Activated naive CD8-positive, alpha-beta T cell treated with anti-CD3 and anti-CD28 coated beads, Interleukin-2, amount 50 U/mL, for 24 hours (primary cell): ENCODE data around the gene AMPD3.
A peak's percentile ranks its signal among the peaks of the same experiment; 100 is the strongest.

ENCODE experiments used
- ATAC-seq: fragments of 150-1000 bp; cut with Tn5 transposase; one replicate; pipeline ENCODE4 v1.10.0; 2021
- DNase-seq: peaks from one replicate; pipeline ENCODE4 v3.0.0; 2021
- H3K27ac Mint-ChIP-seq: one replicate; pipeline ENCODE4 v1.8.0; 2021; ENCODE audit warnings: mild to moderate bottlenecking, mixed read lengths
- H3K27me3 Mint-ChIP-seq: one replicate; pipeline ENCODE4 v1.8.0; 2021; ENCODE audit warnings: mixed read lengths
- H3K36me3 Mint-ChIP-seq: one replicate; pipeline ENCODE4 v1.8.0; 2021; ENCODE audit warnings: low read depth, mixed read lengths
- H3K4me1 Mint-ChIP-seq: one replicate; pipeline ENCODE4 v1.8.0; 2021; ENCODE audit warnings: mixed read lengths
- H3K4me3 Mint-ChIP-seq: one replicate; pipeline ENCODE4 v1.8.0; 2021; ENCODE audit warnings: mild to moderate bottlenecking, moderate library complexity, mixed read lengths
- H3K9me3 Mint-ChIP-seq: one replicate; pipeline ENCODE4 v1.8.0; 2021; ENCODE audit warnings: mixed read lengths

AMPD3 gene

GRCh38 chr11:10532526-10532925, 77.5 kb downstream of the AMPD3 start:
- DNase-seq (no peak), ATAC-seq (no peak)
- Mint-ChIP-seq H3K36me3 (peaks cover 12% of the 10 kb centered on the region), H3K27ac (no peak overlapping the region), H3K4me1 (peaks cover 19% of the 10 kb centered on the region), H3K9me3 (no peaks in the 10 kb centered on the region), H3K27me3 (no peaks in the 10 kb centered on the region), H3K4me3 (no peak overlapping the region)

GRCh38 chr11:10533323-10533722, 78.3 kb downstream of the AMPD3 start:
- Mint-ChIP-seq H3K9me3 (no peaks in the 10 kb centered on the region), H3K4me3 (no peak overlapping the region), H3K27me3 (no peaks in the 10 kb centered on the region), H3K4me1 (peaks cover 18% of the 10 kb centered on the region), H3K36me3 (peaks cover 12% of the 10 kb centered on the region), H3K27ac (no peak overlapping the region)
- ATAC-seq (no peak), DNase-seq (no peak)

DNA sequence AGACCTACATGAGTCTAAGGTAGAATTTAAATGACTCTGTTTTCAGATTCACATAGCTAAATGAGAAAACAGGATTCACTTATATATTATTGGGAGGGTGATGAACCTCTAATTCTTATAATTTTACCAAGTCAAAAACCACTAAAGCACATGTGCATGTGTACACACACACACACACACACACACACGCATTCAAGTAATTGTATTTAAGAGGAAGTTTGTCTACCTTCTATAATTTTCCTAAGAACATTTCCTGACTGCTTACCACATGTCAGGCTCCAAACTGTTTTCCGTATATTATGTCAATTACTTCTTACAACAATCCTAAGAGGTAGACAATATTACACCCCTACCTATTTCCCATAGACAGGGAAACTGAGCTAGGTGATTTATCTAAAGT, 79.3 kb downstream of the AMPD3 start:
- no peaks in the 10 kb centered on the region for H3K9me3 Mint-ChIP-seq
- H3K4me1 Mint-ChIP-seq: peaks cover 23% of the 10 kb centered on the region
- no peak for DNase-seq
- H3K27me3 Mint-ChIP-seq: no peaks in the 10 kb centered on the region
- H3K27ac Mint-ChIP-seq: no peak overlapping the region
- no peak for ATAC-seq
- peaks cover 7% of the 10 kb centered on the region for H3K36me3 Mint-ChIP-seq
- H3K4me3 Mint-ChIP-seq: no peak overlapping the region

- Mint-ChIP-seq H3K9me3 (no peaks in the 10 kb centered on the region), H3K4me1 (peaks cover 41% of the 10 kb centered on the region), H3K27ac (no peak overlapping the region), H3K4me3 (no peak overlapping the region), H3K27me3 (no peaks in the 10 kb centered on the region), H3K36me3 (no peaks in the 10 kb centered on the region)
- DNase-seq: no peak
- no peak for ATAC-seq
Measured at GRCh38 chr11:10537600-10537999, 82.5 kb downstream of the AMPD3 start.

- no peak for DNase-seq
- H3K4me1 Mint-ChIP-seq: peaks cover 41% of the 10 kb centered on the region
- ATAC-seq: no peak
- H3K9me3 Mint-ChIP-seq: no peaks in the 10 kb centered on the region
- no peaks in the 10 kb centered on the region for H3K27me3 Mint-ChIP-seq
- no peaks in the 10 kb centered on the region for H3K36me3 Mint-ChIP-seq
- no peak overlapping the region for H3K4me3 Mint-ChIP-seq
- H3K27ac Mint-ChIP-seq: no peak overlapping the region
Measured at GRCh38 chr11:10538924-10539323, 83.9 kb downstream of the AMPD3 start.

GRCh38 chr11:10539339-10539738, 84.3 kb downstream of the AMPD3 start:
- DNase-seq: no peak
- Mint-ChIP-seq H3K4me3 (peak overlapping the region; percentile 86), H3K9me3 (no peaks in the 10 kb centered on the region), H3K4me1 (peaks cover 41% of the 10 kb centered on the region), H3K36me3 (no peaks in the 10 kb centered on the region), H3K27me3 (no peaks in the 10 kb centered on the region), H3K27ac (no peak overlapping the region)
- ATAC-seq: no peak

DNA sequence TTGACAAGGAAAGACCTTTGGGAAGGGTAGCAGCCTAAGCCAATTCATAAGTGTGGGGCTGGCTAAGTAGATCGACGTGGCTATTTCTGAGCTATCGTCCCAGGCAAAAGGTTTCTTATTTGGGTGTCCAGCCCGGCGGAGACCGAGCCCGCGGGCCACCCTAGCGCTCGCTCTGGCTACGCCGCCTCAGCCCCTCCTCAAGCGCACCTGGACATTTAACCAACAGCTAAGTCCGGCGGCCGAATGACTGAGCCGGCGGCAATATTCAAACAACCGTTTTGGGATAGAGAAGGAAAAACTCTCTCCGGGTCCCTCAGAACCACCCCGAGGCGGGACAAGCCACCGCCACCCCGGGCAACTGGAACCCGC, 85.5 kb downstream of the AMPD3 start:
- Mint-ChIP-seq H3K9me3 (no peaks in the 10 kb centered on the region), H3K27ac (peak overlapping the region; percentile 76), H3K36me3 (no peaks in the 10 kb centered on the region), H3K4me3 (peak overlapping the region; percentile 86), H3K4me1 (peaks cover 41% of the 10 kb centered on the region), H3K27me3 (no peaks in the 10 kb centered on the region)
- DNase-seq: no peak
- peak; percentile 8 for ATAC-seq

- H3K4me1 Mint-ChIP-seq: peaks cover 39% of the 10 kb centered on the region
- H3K36me3 Mint-ChIP-seq: no peaks in the 10 kb centered on the region
- no peaks in the 10 kb centered on the region for H3K9me3 Mint-ChIP-seq
Measured at GRCh38 chr11:10540915-10541560, 86.0 kb downstream of the AMPD3 start, which contains the start of gene RNF141. Gene RNF141, minus strand, starts transcription at chr11:10541187. Its CDS starts 7,029 bp downstream, at chr11:10534158.

GRCh38 chr11:10541561-10541930, 86.5 kb downstream of the AMPD3 start:
- Mint-ChIP-seq H3K36me3 (no peaks in the 10 kb centered on the region), H3K4me1 (peaks cover 34% of the 10 kb centered on the region), H3K27me3 (no peaks in the 10 kb centered on the region), H3K9me3 (no peaks in the 10 kb centered on the region), H3K27ac (peak overlapping the region; percentile 76), H3K4me3 (peak overlapping the region; percentile 86)
- no peak for ATAC-seq
- no peak for DNase-seq

More at GRCh38 chr11:10540915-10541560, 86.0 kb downstream of the AMPD3 start, which contains the start of gene RNF141:
- Mint-ChIP-seq H3K27me3 (no peaks in the 10 kb centered on the region), H3K4me3 (peak within 1 kb of the TSS; percentile 86), H3K27ac (peak within 1 kb of the TSS; percentile 76)
- peak; percentile 99 for DNase-seq
- ATAC-seq: peak; percentile 99

GRCh38 chr11:10542776-10543175, 87.7 kb downstream of the AMPD3 start:
- Mint-ChIP-seq H3K27ac (no peak overlapping the region), H3K9me3 (no peaks in the 10 kb centered on the region), H3K4me1 (peaks cover 29% of the 10 kb centered on the region), H3K4me3 (no peak overlapping the region), H3K36me3 (no peaks in the 10 kb centered on the region), H3K27me3 (no peaks in the 10 kb centered on the region)
- DNase-seq (no peak), ATAC-seq (no peak)

DNA sequence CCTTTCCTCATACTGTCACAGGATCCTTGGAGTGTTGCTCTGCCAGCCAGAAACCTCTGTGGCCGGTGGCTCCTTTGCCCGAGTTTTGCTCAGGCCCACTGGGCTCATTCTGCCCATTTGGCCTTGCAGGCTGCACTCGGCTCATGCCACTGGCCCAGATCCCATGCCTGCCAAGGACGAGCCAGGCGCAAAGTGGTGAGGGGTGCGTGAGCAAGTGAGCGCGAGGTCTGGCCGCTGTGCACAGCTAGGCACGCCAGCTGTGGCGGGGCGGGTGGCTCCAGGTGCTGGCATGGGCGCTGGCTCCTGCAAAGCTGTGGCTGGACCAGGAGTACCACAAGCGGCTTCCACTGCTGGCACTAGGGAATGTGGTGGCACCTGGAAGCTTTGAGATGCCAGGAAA, 88.7 kb downstream of the AMPD3 start:
- ATAC-seq (no peak), DNase-seq (no peak)
- H3K4me1 Mint-ChIP-seq: peaks cover 26% of the 10 kb centered on the region
- H3K4me3 Mint-ChIP-seq: no peak overlapping the region
- H3K36me3 Mint-ChIP-seq: no peaks in the 10 kb centered on the region
- no peaks in the 10 kb centered on the region for H3K9me3 Mint-ChIP-seq
- no peaks in the 10 kb centered on the region for H3K27me3 Mint-ChIP-seq
- H3K27ac Mint-ChIP-seq: no peak overlapping the region

GRCh38 chr11:10544491-10545465, 89.7 kb downstream of the AMPD3 start:
- no peak for DNase-seq
- Mint-ChIP-seq H3K4me1 (peaks cover 18% of the 10 kb centered on the region), H3K36me3 (no peaks in the 10 kb centered on the region), H3K4me3 (no peak overlapping the region), H3K27me3 (peaks cover under 1% of the 10 kb centered on the region), H3K9me3 (no peaks in the 10 kb centered on the region), H3K27ac (no peak overlapping the region)
- no peak for ATAC-seq

DNA sequence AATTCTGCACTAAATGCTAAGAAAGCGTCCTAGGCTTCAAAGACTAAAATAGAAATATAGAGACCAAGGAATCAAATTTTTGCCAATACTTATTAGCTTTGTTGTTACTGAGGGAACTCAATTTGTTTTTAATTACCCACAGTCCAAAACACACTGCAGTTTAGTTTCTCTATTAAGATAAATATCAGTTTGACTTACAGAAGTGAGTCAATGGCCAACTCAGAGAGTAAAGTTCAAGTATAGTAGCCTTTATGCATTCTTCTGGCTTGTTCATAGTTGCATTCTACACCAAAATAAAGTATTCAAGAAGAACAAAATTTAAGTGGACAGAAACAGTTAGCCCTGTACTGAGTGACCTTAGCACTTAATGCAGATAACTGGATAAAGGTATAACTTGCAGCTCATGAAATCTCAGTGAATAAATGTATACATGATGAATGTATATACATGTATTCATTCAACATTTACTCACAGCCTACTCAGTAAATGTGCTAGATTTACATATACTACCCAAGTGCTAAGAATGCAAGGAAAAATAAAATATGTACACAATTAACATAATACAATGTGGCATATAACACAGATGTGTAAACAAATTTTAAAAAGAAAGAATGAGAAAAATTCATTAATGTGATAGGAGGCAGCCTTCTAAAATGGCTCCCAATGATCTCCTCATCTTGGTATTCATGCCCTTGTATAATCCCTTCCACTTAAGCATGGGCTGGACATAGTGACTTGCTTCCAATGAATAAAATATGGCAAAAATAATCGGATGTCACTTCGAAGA, 95.6 kb downstream of the AMPD3 start:
- H3K4me3 Mint-ChIP-seq: no peak overlapping the region
- DNase-seq (no peak), ATAC-seq (no peak)
- peaks cover 4% of the 10 kb centered on the region for H3K9me3 Mint-ChIP-seq
- H3K36me3 Mint-ChIP-seq: no peaks in the 10 kb centered on the region
- H3K27me3 Mint-ChIP-seq: peaks cover 2% of the 10 kb centered on the region
- H3K27ac Mint-ChIP-seq: no peak overlapping the region
- H3K4me1 Mint-ChIP-seq: peaks cover 3% of the 10 kb centered on the region

DNA sequence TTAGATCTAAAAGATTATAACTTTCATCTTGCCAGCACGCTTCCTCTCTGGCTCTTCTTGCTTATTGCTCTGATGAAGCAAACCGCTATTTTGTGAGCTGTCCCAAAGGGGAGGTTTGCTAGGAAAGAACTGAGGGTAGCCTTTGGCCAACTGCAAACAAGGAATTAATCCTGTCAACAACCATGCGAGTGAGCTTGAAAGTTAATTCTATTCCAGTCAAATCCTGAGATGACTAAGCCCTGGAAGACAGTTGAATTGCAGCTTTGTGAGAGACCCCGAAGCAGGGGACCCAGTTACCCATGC, 96.2 kb downstream of the AMPD3 start:
- Mint-ChIP-seq H3K4me3 (no peak overlapping the region), H3K4me1 (peaks cover 2% of the 10 kb centered on the region), H3K27ac (no peak overlapping the region), H3K27me3 (peaks cover 2% of the 10 kb centered on the region), H3K9me3 (peaks cover 4% of the 10 kb centered on the region), H3K36me3 (no peaks in the 10 kb centered on the region)
- ATAC-seq (no peak), DNase-seq (no peak)
